ENCODE data around the gene TNFRSF19.
"Not testable (repeated sequence)": the region's sequence is repeated elsewhere in the genome, so short reads cannot be mapped to it uniquely, and the experiment has no call there.

The TNFRSF19 gene

DNA sequence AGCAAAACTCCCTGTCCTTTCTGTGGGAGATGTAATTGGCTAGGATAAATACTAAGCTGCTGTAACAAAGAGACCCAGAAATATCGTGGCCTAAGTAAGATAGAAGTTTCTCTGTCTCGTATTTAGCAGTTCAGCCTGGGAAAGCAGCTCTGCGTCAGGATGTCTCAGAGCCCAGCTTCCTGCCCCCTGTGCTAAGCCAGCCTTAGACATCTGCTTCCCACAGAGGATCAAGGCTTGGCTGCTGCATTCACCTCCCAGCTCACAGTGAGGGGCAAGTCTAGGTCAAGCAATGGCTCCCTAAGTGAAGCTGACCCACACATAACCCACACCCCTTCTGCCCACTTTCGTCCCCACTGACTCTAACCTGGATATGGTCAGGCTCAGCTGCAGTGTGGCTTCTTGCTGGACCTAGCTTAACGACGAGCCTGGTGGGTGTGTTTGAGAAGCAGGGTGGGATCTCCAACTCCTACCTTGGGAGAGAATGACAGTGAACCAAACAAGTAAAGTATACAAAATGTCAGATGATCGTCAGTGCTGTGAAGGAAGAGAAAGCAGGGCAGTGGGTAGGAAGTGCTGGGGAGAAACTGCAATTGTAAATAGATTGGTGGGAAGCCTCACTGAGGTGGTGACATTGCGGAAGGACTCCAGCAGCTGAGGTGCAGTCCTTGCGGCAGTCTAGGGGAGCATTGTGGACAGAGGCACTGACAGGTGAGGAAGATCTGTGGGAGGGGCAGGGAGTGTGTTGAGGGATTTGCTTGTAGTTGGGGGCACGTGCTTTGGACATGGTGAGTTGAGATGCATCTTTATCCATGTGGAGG lies 82.9 kb downstream of the TNFRSF19 start:
- DNase-seq (ENCODE audit: low read depth in 1 of 2, low spot score in 1 of 2) = no peak

- no peak for DNase-seq (ENCODE audit: low read depth in 1 of 2, low spot score in 1 of 2)
Observed at GRCh38 chr13:23654111-23655110, 84.2 kb downstream of the TNFRSF19 start.

GRCh38 chr13:23655321-23655720 lies 85.1 kb downstream of the TNFRSF19 start:
- DNase-seq (ENCODE audit: low read depth in 1 of 2, low spot score in 1 of 2) = no peak

DNA sequence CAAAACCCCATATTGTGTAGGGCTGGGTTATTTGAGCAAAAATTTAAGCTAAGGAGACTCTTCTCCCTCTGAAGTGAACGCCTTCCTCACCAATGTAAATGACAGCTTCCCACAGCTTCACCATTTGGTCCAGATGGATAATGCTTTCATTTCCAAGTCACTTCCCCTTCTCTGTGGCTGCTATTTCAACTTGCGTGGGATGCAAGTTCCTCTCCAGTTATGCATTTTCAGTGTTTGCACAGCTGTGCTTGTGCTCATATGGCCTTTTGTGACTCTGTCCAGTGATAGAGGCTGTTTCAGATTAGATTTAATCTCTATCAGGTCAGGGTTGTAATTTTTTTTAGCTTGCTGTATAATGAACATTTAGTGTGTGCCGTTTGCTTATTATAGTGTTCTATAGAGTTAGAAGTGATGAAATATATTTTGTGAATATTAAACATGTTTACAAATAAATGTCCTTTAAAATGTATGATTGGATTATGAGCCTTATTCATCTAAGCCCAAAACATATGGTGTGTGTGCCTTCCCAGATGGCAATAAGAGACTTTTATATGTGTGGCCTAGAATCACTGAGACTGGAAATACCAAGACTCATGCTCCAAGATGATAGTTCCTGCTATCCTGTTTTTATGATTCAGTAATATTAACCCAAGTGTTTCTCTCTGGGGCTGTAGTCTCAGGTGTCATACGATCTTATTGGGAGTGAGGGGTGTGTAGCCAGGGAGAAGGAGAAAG lies 86.6 kb downstream of the TNFRSF19 start:
- DNase-seq (ENCODE audit: low read depth in 1 of 2, low spot score in 1 of 2) = no peak

GRCh38 chr13:23658929-23659541 lies 88.8 kb downstream of the TNFRSF19 start:
- DNase-seq (ENCODE audit: low read depth in 1 of 2, low spot score in 1 of 2) = no peak

- no peak for DNase-seq (ENCODE audit: low read depth in 1 of 2, low spot score in 1 of 2)
Observed at GRCh38 chr13:23660249-23660648, 90.0 kb downstream of the TNFRSF19 start.

- no peak for DNase-seq (ENCODE audit: low read depth in 1 of 2, low spot score in 1 of 2)
Observed at GRCh38 chr13:23666582-23666981, 96.4 kb downstream of the TNFRSF19 start.

- no peak for DNase-seq (ENCODE audit: low read depth in 1 of 2, low spot score in 1 of 2)
Observed at GRCh38 chr13:23667750-23668149, 97.5 kb downstream of the TNFRSF19 start.

DNA sequence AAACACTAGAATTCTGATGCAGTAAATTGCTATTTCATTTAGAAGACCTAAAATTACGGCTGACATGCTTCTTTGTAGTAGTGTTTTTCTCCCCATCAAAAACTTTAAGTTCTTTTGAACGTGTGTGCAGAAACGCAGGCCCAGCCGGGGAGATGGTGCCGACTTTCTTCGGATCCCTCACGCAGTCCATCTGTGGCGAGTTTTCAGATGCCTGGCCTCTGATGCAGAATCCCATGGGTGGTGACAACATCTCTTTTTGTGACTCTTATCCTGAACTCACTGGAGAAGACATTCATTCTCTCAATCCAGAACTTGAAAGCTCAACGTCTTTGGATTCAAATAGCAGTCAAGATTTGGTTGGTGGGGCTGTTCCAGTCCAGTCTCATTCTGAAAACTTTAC lies 98.3 kb downstream of the TNFRSF19 start:
- DNase-seq (ENCODE audit: low read depth in 1 of 2, low spot score in 1 of 2) = no peak

- DNase-seq (ENCODE audit: low read depth in 1 of 2, low spot score in 1 of 2) = no peak
Observed at GRCh38 chr13:23670793-23671192, 100.6 kb downstream of the TNFRSF19 start.

GRCh38 chr13:23671377-23671776 lies 101.2 kb downstream of the TNFRSF19 start:
- DNase-seq (ENCODE audit: low read depth in 1 of 2, low spot score in 1 of 2) = no peak

GRCh38 chr13:23671897-23672296 lies 101.7 kb downstream of the TNFRSF19 start:
- DNase-seq (ENCODE audit: low read depth in 1 of 2, low spot score in 1 of 2) = no peak

GRCh38 chr13:23672616-23673015 lies 102.4 kb downstream of the TNFRSF19 start:
- DNase-seq (ENCODE audit: low read depth in 1 of 2, low spot score in 1 of 2) = no peak

GRCh38 chr13:23673354-23673753 lies 103.1 kb downstream of the TNFRSF19 start:
- DNase-seq (ENCODE audit: low read depth in 1 of 2, low spot score in 1 of 2) = no peak

GRCh38 chr13:23673867-23674605 lies 103.8 kb downstream of the TNFRSF19 start:
- DNase-seq (ENCODE audit: low read depth in 1 of 2, low spot score in 1 of 2) = no peak

- no peak for DNase-seq (ENCODE audit: low read depth in 1 of 2, low spot score in 1 of 2)
Observed at GRCh38 chr13:23674795-23675640, 104.8 kb downstream of the TNFRSF19 start.

- DNase-seq (ENCODE audit: low read depth in 1 of 2, low spot score in 1 of 2) = not testable (repeated sequence)
Observed at GRCh38 chr13:23677679-23678288, 107.6 kb downstream of the TNFRSF19 start.

DNA sequence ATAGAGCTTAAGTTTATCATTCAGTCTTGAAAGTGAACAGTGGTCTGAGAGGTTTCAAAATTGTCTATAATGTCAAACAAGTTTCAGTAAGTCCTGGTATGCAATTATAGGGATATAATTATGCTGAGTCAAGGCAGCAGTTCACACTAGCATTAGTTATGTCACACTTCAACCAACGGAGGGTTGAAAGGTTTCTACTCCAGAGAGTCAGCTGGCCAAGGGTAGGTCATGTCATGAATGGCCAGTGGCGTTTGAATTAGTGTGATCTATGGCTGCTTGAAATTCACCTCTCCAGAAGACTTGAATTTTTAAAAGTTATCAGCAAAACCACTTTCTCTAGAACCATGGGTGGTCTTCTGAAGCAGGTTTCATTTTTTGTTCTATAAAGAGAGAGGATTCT lies 108.6 kb downstream of the TNFRSF19 start:
- no peak for DNase-seq (ENCODE audit: low read depth in 1 of 2, low spot score in 1 of 2)

- DNase-seq (ENCODE audit: low read depth in 1 of 2, low spot score in 1 of 2) = no peak
Observed at GRCh38 chr13:23679220-23679619, 109.0 kb downstream of the TNFRSF19 start.

Measured in activated CD4-positive, alpha-beta T cell treated with anti-CD3 and anti-CD28 coated beads, Interleukin-2, amount 50 U/mL, for 24 hours (primary cell).